GM18505 (cell line): Measurements from ENCODE around the gene TPX2.
A peak's percentile ranks its signal among the peaks of the same experiment; 100 is the strongest.

ENCODE experiments used
- ATAC-seq: cut with Tn5 transposase; IDR thresholded peaks from one replicate; pipeline ENCODE4 v1.9.1; 2021; ENCODE audit not compliant: unreplicated experiment
- POLR2A ChIP-seq: IDR thresholded peaks from 4 replicates; pipeline ENCODE4 v1.6.1; 2011; ENCODE audit warnings: borderline replicate concordance; ENCODE audit not compliant: insufficient read depth, insufficient read length; ENCODE audit errors: extremely low read depth

The TPX2 gene

GRCh38 chr20:31699801-31700728, 39.0 kb upstream of the TPX2 start:
- ATAC-seq: no peak
- no peak for TF ChIP-seq POLR2A

- TF ChIP-seq POLR2A: no peak
- ATAC-seq: no peak
These were observed 38.3 kb upstream of the TPX2 start for GRCh38 chr20:31700747-31701146.

GRCh38 chr20:31701591-31701990, 37.5 kb upstream of the TPX2 start:
- no peak for ATAC-seq
- no peak for TF ChIP-seq POLR2A

GRCh38 chr20:31704225-31705119, 34.6 kb upstream of the TPX2 start:
- ATAC-seq: no peak
- TF ChIP-seq POLR2A: no peak

GRCh38 chr20:31705191-31705590, 33.9 kb upstream of the TPX2 start:
- TF ChIP-seq POLR2A: no peak
- ATAC-seq: no peak

- peak; percentile 70 for ATAC-seq
- TF ChIP-seq POLR2A: no peak
These were observed 33.2 kb upstream of the TPX2 start for GRCh38 chr20:31705598-31706597.

- no peak for ATAC-seq
These were observed 32.4 kb upstream of the TPX2 start for GRCh38 chr20:31706607-31707257.

GRCh38 chr20:31707258-31707615, 31.9 kb upstream of the TPX2 start:
- no peak for TF ChIP-seq POLR2A
- ATAC-seq: no peak

More at GRCh38 chr20:31706607-31707257, 32.4 kb upstream of the TPX2 start:
- TF ChIP-seq POLR2A: no peak

- TF ChIP-seq POLR2A: no peak
- ATAC-seq: no peak
These were observed 30.9 kb upstream of the TPX2 start for GRCh38 chr20:31707994-31708735.

- TF ChIP-seq POLR2A: no peak
- ATAC-seq: no peak
These were observed 30.2 kb upstream of the TPX2 start for GRCh38 chr20:31708736-31709534.

GRCh38 chr20:31709939-31710338, 29.2 kb upstream of the TPX2 start:
- no peak for ATAC-seq
- TF ChIP-seq POLR2A: no peak
